GM19193 (cell line): Measurements from ENCODE around the gene ADARB1.

ENCODE experiments used
- POLR2A ChIP-seq: IDR thresholded peaks from 4 replicates; pipeline ENCODE4 v1.6.1; 2011; ENCODE audit not compliant: insufficient read depth, insufficient read length; ENCODE audit errors: extremely low read depth

Gene ADARB1

DNA sequence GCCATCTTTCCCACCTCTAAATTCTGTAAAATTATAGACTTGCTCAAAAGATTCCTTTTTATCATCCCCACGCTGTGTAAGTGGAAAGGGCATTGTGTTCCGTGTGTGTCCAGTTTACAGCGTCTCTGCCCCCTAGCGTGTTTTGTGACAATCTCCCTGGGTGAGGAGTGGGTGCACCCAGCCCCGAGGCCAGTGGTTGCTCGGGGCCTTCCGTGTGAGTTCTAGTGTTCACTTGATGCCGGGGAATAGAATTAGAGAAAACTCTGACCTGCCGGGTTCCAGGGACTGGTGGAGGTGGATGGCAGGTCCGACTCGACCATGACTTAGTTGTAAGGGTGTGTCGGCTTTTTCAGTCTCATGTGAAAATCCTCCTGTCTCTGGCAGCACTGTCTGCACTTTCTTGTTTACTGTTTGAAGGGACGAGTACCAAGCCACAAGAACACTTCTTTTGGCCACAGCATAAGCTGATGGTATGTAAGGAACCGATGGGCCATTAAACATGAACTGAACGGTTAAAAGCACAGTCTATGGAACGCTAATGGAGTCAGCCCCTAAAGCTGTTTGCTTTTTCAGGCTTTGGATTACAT is 151.5 kb downstream of the ADARB1 start:
- TF ChIP-seq POLR2A, result no peak

DNA sequence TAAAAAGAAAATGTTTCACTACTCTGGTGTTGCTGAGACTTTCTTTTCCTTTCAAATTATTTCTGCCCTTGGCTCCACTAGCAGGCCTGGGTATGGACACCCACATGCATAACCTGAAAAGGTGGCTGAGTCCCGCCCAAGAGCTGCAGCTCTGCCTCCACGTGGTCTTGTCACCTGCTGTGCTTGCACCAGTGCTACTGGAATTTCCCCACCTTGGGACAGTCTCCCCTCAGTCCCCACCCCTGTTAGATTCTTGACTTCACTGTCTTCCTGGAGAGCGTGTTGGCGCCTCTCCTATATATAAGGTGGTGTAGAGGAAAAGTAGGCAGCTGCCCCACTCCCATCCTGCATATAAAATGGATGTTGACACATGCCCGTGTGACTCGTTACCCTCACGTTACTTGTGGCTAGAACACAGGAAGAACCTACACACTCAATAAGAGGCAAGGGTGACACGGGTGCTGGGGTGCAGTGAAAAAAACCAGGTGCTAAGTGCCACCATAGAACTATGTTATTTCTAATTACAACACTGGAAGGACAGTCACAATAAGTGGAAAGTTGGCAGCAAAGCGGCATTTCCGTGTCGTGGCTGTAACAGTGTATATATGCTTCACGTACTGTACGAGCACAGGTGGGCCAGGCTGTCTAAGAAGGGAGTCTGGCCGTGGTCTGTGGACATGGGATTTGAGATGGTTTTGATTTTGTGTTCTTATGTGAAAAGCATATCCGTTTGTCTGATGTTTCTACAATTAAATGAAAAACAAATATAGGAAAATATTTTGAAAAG is 152.4 kb downstream of the ADARB1 start:
- no peak for TF ChIP-seq POLR2A

DNA sequence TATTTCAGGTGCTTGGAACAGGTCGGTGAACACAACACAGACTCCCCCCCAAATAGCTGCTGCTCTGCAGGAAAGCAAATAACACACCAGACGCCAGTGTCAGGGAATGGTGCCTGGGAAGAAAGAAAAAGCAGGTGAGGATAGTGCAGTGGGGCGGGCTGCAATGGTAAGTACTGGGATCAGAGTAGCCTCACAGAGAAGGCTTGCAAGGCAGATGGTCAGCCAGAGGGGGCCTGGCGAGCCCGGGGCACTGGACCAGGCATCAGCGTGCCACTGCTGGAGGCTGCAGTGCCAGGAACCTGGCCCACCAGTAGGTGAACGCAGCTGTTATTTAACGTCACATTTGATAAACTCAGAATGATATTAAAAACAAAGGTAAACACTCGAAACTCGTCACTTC is 153.4 kb downstream of the ADARB1 start:
- TF ChIP-seq POLR2A, result no peak

DNA sequence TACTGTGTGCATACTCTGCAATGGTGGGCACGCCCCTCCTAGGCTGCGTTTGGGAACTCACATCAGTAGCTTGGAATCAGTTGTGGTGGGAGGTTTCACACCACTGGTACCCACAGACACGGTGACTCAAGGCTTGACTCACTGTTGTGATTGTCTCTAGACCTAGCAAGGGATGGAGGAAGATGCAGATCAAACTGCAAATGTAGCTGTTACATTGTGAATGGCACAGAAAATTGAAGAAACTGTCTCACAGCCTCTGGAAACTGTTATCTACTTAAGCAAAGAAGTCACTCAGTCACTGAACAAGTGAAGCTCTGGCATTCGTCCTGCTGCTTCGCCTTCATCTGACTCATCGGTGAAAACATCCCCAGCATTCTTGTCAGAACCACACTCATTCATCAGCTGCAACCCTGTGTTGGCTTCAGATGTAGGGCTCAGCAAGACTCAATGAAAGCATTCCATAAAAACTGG is 153.8 kb downstream of the ADARB1 start:
- TF ChIP-seq POLR2A, result no peak

DNA sequence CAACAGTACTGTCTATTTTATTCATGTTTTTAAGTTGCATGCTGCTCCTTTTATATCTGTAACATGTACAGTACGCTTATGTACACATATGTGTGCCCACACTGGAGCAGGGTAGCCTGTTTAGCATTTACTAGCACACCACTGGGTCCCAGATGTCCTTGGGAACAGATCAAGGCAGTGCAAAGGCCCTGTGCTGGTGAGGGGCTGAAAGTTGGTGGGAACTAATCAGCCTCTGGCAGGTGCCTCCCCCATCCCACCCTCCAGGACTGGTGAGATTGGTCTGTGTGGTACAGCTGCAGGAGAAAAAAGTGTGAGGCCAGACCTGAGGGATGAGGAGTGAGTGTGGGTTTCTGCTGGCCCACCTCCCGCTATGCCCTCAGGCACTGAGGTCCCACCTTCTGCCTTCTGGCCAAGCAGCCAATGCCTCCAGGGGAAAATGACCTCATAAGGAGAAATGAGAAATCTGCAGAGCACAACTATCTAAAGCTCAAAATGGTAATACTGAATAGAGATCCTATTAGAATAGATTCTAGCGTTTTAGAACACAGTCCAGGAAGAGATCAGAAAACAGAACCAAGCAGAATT is 154.4 kb downstream of the ADARB1 start:
- TF ChIP-seq POLR2A, result no peak

DNA sequence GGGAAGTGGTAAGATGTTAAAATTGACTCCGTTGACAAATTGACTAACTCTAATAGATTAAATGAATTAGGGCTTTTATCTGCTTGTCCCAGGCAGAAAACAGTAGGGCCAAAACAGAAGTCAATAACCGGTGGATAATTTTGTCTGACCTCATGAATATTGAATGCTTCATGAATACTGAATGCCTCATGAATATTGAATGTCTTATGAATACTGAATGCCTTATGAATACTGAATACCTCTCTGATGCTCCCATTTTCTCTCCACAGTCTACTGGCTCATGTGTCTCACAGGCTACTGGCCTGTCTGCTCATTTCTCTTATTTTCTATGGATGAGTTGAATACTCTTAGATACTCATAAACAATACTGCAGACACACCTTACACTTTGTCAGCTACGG is 157.3 kb downstream of the ADARB1 start:
- TF ChIP-seq POLR2A, result no peak

DNA sequence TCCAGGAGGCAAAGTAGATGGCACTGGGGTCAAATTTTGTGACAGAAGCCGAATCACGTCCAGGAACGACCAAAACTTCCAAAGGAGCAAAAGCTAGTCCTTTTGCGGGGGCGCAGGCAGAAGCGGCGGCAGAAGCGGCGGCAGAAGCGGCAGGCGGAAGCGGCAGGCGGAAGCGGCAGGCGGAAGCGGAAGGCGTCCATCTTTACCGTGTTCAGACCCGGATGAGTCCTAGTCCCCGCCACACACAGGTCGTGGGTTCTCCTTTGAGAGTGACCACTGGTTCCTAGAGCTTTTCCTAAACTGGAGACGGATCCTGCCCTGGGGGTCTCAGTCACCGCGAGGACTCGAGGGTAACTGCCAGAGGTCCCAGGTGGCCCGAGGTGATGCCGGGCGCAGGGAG is 159.7 kb downstream of the ADARB1 start:
- no peak for TF ChIP-seq POLR2A

DNA sequence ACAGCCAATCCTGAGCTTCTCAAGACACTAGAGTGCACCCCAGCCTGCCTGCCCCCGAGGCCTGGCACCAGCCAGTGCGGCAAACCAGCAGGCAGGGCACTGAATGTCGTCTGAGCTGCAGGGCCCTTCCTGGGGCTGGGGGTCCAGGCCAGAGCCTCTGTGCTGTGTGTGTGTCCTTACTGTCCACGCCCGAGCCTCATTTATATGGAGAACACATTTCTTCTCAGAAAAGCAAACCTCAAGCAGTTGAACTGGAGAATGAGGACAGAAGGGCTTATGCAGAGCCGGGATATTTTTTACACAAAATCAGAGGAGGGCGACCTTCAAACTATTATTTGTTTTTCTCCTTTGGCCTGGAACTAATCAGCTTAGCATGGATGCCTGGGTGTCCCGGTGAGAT is 160.6 kb downstream of the ADARB1 start:
- no peak for TF ChIP-seq POLR2A

DNA sequence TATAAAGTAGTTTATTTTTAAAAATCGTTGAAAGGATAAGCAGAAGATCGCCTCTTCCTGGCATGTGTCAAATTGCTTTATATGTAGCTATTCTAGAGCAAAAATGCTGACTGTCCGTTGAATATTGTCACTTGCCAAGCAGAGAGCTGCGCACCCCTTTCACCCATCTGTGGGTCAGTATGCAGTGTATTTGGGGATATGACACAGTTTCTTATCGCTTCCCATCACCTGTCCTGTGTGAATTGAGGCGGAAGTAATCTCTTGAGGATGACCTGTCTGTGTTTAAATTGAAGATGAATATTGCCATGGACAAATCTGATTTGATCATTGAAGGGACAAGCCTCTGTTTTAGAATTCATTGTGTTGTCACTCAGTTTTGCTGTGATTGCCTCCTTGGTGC is 161.1 kb downstream of the ADARB1 start:
- no peak for TF ChIP-seq POLR2A

DNA sequence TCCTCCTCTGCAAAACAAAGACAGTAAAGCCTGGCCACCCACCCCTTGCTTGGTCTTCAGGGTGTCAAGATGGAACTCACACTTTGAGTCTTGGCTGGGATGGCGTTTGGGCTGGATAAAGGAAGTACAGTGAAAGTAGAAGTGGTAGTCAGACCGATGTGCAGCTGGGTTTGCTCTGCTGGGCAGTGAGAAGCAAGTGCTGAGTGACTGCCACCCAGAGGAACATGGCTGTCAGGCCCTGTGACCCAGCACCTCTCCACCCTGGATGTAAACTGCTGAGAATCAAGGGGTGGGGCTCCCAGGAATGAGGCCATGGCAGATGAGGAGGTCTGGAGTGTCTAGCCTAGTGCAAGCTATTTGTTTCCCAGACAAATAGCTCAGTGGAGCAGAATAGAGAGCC is 162.1 kb downstream of the ADARB1 start:
- no peak for TF ChIP-seq POLR2A

DNA sequence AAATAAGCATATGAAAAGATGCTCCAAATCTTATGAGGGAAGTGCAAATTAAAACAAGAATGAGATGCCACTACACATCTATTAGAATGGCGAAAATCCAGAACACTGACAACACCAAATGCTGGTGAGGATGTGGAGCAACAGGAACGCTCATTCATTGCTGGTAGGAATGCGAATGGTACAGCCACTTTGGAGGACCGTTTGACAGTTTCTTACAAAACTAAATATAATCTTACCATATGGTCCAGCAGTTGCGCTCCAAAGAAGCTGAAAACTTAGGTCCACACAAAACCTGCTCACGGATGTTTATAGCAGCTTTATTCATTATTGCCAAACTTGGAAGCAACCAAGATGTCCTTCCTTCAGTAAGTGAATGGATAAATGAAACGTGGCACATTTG is 163.0 kb downstream of the ADARB1 start:
- TF ChIP-seq POLR2A, result no peak

DNA sequence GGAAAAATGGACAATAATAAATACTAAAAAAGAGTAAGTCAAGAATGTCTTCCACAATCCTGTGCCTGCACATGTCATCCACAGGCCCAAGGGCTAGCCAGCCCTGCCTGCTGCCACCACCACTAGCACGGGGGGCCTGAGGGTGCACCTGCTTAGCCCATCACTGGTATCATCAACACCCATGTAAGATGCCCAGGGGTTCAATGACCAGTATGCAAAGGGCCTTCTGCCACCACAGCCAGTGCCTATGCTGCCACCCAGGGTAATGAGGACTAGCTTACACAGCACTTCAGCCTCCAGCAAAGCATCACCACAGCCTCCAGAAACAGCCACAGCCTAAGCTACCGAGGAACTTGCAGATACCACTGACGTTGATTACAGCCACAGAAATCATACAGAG is 167.0 kb downstream of the ADARB1 start:
- no peak for TF ChIP-seq POLR2A

DNA sequence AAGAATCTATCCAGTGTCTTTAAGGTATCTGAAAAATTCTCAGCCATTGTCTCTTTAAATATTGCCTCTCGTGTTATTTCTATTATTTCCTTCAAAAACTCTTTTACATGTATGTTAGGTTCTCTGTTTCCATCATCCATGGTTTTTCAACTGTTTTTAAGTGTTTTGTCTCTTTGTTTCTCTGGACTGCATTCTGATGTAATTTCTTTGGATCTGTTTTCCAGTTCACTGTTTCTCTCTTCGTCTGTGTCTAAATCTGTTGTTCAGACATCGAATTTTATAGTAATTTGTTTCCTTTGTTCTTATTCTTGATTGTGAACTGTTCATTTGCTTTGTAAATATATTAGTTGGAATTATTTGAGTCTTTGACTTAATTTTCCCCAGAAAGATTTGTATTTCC is 169.2 kb downstream of the ADARB1 start:
- TF ChIP-seq POLR2A, result no peak

DNA sequence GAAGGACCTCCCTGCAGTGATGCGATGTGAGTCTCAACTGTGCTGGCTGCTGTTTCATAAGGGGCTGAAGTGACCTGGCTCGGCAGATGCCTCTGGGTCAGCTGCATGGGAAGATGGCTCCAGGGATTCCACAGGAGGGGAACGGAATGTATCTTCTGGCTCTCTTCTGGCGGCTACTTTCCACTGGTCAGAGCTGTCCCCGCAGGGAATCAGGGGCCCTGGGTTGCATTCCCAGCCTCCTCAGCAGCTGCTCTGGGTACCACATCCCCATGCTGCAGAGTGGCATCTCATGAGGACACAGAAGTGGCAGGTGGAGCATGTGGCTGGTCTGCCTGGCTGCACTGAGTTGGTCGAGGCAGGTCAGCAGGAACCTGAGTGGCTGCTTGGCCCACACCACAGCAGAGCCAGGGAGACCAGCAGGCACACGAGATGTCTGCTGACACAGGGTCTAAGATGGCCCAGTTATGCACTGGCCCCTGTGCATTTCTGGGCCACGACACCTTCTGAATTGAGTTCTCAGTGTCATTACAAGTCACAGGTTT is 170.5 kb downstream of the ADARB1 start:
- TF ChIP-seq POLR2A, result no peak

DNA sequence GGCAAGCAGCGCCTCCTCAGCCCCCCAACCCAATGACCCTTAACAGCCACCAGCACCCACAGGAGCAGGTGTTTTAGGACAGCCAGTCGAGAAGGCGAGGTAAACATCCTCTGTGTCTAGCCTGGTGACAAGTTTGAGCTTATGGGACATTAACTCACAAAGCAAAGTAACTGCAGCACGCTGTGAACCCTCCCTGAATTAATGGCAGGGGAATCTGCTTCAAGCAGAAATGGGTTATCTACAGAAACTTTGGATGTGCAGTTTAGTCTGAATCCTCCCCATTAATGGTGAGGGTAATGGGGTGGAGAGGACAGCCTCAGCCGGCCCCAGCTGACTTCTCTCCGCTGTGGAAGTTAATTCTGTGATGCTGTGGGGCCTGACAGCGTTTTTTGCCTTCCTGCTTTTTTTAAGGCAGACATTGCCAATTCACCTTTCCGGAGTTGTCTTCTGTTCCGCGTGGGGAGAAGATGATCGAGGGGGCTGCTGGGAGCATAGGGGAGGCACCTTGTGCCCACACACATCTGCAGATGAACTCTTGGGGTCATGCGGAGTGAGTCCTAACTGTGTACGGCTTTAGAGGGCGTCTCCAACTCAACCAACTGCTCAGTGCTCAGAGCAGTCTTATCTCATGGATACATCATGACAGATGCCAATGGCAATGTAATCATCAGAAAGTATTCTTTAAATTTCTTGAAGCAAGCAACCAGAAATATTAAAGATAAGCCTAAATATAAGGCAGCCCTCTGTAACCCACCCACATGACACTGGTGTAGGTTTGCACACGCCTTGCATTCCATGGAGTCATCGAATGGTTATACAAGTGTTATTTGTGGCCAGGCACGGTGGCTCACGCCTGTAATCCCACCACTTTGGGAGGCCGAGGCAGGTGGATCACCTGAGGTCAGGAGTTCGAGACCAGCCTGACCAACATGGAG is 172.3 kb downstream of the ADARB1 start:
- no peak for TF ChIP-seq POLR2A
